NCI-H2081 treated with DMSO at 0.1 percent for 48 hours (cell line): ENCODE results near the gene EXOSC7.
"Not testable (repeated sequence)": the region's sequence is repeated elsewhere in the genome, so short reads cannot be mapped to it uniquely, and the experiment has no call there.

Experiments used
- DNase-seq: peaks from one replicate; lab custom pipeline; 2025; lab: John Stamatoyannopoulos, UW

Gene EXOSC7

DNA sequence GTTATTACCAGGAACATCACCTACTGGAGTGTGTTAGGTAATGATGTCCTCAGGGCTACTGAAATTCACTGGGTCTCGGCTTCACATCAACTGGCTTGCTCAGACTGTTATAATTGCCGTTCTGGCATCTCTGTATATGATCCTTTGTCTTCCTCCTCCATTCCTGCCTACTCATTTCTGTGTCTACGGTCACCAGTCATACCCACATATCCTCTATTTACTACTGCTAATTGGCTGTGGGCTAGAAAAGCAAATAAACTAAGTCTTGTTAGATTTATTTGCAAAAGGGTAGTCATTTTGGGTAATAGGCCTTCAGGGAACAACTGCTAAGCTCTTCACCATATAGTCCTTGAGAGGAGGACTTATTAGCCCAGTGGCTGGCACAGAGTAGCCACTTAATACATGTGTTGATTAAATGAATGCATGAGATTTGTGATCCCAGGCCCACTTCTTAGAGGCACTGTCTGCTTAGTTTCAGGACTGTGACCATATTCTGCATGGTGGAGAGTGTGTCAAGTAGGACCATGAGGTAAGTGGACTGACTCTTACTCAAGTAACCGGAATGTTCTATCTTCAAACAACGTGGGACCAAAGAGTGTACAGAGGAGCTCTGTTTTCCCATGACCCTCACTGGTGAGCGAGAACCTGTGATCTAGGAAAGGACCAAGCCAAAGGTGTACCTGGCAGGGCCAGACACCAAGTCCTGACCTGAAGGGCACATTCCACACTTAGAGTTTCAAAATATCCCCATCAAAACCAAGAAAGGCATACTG, 13.2 kb upstream of the EXOSC7 start:
- DNase-seq, result no peak

DNA sequence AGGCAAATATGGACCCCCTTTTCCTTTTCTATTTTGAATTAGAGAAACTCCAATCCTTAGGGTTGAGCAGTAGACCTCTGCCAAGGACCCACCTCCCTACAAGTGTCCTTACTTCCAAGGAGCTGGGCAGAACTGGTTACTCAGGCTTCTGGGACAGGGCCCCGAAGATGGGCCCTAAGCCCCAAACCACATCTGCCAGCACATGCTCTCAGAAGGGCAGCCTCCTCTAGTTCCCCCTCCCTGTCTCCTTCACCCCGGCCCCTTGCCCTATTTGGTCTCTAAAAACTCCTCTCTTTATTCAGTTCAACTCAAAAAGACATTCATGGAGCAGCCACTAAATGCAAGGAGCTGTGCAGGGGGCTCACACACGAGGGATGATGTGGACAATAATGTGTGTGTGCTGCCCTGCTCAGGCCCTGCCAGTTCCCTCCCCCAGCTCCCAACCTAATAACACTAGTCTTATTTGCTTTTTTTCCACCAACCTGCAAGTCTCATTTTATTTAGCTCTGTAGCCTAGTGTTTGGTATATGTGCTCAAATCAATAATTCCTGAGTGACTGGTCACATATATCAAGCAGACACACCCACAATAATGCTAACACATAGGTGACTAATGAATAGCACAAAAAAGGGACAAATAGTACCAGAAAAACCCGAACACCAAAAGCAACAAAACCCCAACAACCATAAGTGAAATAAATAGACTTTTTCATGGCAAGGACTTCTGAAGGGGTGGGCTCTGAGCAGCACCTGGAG, 12.3 kb upstream of the EXOSC7 start:
- DNase-seq, result no peak

DNA sequence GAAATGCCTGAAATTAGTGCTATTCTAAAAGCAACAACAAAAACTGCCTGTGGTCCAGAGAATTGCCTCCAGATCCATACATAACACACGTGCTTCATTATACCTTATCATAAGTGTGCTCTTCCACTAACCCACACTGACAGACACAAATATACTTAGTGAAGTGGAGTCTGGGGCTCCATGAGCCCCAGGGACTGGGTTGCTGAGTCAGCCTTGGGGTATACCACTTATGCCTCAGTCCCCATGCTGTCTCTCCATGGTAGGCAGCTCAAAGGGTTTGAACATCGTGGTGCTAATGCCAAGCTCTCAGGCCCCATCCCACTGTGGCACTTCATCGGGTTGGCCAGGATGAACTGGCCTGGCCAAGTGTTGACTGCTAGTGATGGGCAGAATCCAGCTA, 10.9 kb upstream of the EXOSC7 start:
- DNase-seq, result no peak

DNA sequence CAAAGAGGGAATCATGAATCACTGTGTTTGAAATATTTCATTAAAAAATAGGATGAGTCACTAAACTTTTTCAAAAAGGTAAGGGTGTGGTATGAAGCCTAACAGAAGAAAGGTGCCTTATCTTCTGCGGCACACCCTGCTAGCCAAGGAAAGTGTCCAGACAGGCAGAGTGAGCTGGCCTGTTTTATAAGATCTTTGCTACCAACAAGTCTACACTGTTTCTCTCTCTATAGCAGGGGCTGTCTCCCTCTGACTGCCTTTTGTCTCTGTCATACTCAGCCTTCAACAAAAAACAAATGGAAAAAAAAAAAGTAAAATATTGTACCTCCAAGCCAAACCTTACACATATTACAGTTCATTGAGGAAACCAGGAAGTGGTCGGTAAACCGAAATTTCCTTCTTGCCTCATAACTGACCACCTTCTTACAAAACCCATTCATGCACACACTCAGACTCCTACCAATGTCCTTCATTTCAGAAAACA, 9.2 kb upstream of the EXOSC7 start:
- DNase-seq, result no peak

- no peak for DNase-seq
Measured at GRCh38 chr3:44968447-44968858, 7.6 kb upstream of the EXOSC7 start.

- no peak for DNase-seq
Measured at GRCh38 chr3:44969154-44969827, 6.8 kb upstream of the EXOSC7 start.

- no peak for DNase-seq
Measured at GRCh38 chr3:44969828-44970179, 6.2 kb upstream of the EXOSC7 start.

GRCh38 chr3:44970926-44971490, 5.0 kb upstream of the EXOSC7 start:
- DNase-seq, result no peak

DNA sequence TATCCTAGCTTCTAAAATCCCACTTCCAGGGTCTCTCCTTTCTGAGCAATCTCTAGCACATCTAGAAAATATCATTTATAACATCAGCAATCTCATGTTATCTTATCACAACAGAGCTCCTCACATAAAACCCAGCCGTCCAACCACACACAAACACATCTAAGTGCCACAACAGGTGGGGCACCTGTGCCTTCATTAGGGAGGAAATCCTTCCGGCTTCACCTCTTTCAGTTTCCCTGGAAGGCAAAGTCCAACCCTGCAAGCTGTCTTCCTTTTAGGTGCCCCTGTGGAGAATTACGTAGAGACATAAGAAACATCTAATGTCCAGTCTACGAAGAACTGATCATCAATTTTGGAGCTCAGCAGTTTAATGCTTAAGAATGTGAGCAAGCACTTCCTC, 1.6 kb upstream of the EXOSC7 start:
- DNase-seq, result no peak

- no peak for DNase-seq
Measured at GRCh38 chr3:44981220-44981619, 5.2 kb downstream of the EXOSC7 start.

DNA sequence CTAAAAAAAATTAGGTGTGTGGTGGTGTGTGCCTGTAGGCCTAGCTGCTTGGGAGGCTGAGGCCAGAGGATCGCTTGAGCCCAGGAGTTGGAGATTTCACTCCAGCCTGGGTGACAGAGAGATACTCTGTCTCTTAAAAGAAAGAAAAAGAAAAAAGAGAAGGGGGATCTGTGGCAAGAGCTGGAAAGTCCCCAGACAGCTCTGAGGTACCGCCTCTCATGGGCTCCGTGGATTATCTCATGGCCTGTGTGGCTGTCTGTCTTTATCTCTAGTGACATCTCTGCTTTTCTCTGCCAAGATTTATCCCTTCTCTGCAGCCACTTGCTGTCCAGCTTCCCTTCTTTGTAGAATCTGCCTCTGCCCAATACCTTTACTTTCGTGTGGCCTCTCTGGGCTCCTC, 5.7 kb downstream of the EXOSC7 start:
- DNase-seq, result no peak

GRCh38 chr3:44982817-44983216, 6.8 kb downstream of the EXOSC7 start:
- no peak for DNase-seq

DNA sequence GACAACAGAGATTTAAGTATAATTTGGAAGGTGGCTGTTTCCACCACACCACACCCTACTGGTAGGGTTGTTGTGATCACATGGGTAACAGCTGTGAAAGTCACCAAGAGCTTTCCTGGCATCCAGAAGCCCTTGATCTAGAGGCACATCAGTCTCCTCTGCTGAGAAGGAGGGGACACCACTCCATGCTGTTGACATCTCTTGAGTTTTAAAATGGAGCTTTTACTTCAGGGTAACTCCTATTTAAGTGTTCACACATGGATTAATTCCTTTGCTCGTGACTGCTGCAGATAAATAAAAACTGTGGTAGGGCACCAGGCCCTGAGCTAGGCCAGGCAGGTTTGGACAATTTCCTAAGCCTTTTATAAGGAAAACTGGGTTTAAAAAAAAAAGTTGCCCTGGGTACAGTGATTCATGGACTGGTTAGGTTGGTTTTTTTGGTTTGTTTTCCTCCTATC, 7.5 kb downstream of the EXOSC7 start:
- DNase-seq, result no peak

GRCh38 chr3:44984335-44984734, 8.3 kb downstream of the EXOSC7 start:
- DNase-seq, result no peak

GRCh38 chr3:44986330-44986729, 10.3 kb downstream of the EXOSC7 start:
- DNase-seq, result not testable (repeated sequence)

- DNase-seq, result no peak
Measured at GRCh38 chr3:44987332-44987731, 11.3 kb downstream of the EXOSC7 start.

GRCh38 chr3:44988073-44988472, 12.0 kb downstream of the EXOSC7 start:
- no peak for DNase-seq

DNA sequence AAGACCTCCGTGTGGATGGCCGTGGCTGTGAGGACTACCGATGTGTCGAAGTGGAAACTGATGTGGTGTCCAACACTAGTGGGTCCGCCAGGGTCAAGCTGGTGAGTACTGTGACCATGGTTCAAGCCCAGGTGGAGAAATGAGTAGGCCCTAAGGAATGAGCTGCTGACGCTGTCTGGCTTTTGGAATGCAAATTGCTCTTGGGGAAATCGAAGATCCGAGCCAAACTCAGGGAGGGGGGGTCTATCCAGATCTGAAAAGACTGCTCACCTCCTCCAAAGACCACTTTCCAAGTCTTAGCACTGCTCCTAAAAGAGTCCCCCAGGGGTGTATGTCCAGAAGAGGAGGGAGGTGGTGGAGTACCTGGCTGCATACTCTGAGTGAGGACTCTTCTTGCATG, 13.1 kb downstream of the EXOSC7 start:
- no peak for DNase-seq

DNA sequence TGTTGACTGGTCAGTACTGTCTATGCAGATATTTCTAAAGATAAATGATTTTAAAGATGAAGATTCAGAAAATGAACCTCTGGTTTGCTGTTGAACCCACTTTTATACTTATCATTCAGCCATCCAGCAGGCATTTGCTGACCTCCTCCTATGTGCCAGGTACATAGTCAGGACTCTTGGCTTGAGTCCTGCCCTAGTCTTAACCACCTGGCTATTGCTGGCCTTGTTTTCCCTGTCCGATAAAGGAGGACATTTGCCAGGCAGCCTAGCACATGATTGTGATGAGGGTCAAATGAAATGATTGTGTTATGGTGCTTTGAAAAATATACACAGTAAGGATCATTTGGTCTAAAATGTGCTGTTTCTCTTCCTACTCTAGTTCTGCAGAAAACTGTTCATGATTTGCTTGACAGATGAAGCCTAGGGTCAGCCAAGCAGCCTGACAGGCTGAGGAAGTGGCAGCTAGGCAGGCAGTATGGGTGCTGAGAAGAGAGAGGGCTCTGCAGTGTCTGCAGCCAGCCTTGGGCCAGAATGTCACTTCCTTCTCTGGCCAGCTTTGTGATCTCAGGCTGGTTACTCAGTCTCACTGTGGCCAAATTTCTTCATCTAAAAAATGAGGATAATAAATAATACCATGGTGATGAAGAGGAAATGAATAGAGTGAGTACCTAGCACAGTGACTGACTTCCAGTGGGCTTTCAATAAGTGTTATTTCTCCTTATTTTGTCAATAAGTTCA, 13.8 kb downstream of the EXOSC7 start:
- DNase-seq, result no peak

GRCh38 chr3:44991326-44991725, 15.3 kb downstream of the EXOSC7 start:
- DNase-seq, result no peak

DNA sequence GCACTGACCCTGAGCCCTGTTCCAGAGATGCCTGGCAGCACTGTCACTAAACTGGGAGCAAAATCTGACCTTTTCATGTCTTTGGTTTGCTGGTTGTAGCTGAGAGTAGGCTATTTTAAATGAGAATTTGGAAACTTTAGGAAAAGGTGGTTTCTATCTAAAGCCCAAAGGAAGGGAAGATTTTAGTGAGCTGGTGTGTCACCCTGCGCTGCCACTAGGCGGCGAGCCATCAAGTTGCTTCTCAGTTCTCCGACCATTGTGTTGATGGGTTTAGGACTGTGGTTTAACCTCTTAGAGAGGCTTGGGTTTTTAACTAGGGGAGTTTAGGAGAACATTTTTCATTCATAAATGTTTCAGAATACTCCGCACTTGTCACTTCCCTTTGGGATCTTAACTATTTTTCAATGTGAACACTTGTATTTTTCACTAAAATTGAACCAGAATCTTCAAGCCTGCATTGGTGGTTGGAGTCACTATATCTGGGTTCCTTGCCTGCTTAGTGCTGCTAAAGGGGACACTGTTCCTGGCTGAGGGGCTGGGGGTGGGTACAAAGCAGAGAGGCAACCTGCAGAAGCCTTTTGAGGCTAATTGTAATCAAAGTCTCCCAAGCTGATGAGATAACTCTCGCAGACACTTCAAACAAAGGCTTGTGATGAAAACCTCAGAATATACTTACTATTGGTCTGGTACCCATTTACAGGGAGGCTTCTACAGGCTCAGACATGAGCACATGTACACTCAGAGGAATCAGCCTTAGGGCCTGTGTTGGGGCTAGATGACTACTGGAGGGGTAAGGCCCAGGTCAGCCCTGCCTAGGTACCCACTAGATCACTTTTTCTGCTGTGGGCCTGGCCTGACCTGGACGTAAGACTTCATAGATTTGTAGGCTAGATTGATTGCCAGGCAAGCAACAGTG, 16.8 kb downstream of the EXOSC7 start:
- DNase-seq, result no peak
